Epidermal melanocyte (primary cell): ENCODE data around the gene XYLT1.

Experiments
- DNase-seq: peaks from one replicate; pipeline ENCODE4 v3.0.0; 2011; ENCODE audit warnings: low spot score; ENCODE audit not compliant: insufficient read length

The XYLT1 gene

DNA sequence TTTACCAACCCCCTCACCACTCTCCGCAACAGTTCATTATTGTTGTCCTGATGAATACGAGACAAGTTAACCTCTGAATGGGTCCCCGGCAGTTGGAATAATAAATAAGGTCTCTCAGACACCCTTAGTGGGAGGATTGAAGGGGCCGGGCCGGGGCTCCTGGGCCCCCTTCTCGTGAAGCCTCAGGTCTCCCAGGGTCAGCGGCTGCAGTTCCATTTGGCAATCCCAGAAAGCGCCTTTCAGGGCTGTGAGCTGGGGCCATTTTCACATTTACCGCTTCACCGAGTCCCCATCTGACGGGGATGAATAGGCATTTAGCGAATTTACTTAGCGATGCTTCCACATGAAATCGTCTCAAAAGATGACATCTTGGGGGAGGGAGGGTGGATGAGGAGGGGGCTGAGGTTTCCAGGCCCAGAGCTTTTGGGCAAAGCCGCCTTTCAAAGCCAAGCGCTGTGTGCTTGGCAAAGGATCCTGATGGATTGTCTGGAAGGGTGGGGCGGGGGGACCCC is 309.8 kb downstream of the XYLT1 start:
- DNase-seq: no peak

GRCh38 chr16:17160285-17160853 is 310.4 kb downstream of the XYLT1 start:
- no peak for DNase-seq

DNA sequence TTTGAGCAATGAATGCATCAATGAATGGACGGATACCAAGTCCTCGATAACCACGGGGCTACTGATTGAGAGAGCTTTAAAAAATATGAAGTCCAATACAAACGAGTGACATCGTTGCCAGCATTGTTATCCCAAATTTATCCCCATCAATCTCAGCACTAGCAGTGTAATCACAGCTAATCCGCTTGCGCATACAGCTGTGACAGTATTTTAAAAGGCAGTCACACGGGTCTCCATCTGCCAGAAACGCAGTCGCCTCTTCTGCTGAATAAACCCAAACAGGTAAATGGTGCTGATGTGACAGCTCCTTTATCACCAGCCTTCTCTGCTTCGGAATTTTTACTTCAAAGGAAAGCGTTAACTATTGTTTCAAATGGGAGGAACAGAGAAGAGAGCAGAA is 311.1 kb downstream of the XYLT1 start:
- no peak for DNase-seq

- no peak for DNase-seq
Measured at GRCh38 chr16:17155936-17156335, 314.8 kb downstream of the XYLT1 start.

DNA sequence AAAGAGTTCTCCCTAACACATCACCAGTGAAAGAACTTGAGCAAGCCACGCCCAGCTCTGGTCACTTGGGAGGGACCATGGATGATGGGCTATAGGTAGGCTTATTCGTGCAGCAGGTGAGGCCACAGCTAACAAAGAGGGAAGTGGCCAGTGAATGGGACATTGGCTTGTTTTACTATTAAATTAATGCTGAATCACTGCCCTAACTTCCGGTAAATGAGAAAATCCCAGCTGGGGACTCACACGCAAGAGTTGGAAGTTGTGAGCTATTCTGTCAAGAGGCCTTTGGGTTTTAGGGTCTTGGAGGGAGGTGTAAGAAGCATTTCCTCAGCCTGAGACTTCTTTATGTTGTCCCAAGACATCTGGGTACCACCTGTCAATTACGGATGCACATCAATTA is 315.3 kb downstream of the XYLT1 start:
- DNase-seq: no peak

- DNase-seq: no peak
Measured at GRCh38 chr16:17154981-17155380, 315.8 kb downstream of the XYLT1 start.

DNA sequence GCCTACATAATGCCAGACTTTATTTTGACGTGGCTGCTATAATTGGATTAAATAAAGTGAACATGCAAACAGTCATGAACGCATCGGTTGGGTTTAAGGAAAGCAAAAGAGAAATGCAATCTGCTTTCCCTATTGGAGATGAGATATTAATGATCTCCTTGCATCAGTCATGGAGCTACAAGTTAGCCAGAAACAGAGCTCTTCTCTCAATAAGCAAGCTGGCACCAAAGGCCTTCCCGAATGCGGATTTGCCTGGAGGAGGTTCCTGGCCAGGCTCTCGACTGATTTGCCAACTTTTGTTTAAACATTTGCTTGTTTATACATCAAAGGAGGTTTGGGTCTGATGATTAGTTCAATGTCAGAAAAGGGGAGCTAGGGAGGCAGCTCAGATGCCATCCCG is 318.4 kb downstream of the XYLT1 start:
- DNase-seq: no peak

- DNase-seq: no peak
Measured at GRCh38 chr16:17151335-17151734, 319.4 kb downstream of the XYLT1 start.

DNA sequence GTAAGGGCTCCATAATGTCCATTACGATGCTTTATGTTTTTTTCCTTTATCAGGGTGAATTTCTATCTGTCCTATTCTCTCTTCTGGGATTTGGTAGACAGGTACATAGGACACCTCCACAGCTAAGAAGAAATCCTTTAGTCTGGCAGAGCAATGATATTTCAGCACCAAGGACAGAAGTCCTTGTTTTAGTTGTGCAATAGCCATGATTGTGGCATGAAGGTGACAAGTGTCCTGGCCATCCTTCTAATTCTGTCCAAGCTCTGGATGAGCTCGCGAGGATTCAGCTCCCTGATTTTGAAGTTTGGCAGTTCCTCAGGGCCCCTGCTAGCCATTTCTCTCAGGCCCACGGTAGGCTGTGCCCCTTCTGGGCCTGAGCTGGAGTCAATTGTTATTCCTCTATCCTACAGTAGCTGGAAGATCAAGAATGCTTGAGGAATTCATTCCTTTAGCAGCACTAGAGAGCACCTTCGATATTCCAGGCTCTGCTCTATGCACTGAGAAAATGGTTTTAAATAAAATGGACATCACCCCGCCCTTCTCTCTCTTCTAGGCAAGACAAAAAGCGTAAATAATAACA is 320.8 kb downstream of the XYLT1 start:
- no peak for DNase-seq

DNA sequence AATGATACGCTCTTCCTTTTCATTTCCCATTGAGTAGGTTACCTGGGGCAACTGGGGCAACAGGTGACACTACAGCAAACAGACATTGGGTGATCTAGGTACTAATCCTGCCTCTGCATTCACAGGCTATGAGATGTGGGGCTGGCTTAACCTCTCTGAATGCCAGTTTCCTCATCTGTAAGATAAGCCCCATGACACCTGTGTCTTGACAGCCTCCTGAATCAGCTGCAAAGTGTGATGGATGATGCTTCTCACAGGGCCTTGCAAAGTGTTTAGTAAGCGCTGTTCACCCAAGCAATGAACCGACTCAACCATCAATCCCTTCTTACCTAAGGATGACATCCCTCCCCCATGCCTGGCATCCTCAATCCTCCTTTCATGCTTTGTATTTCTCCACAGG is 322.8 kb downstream of the XYLT1 start:
- DNase-seq: no peak

GRCh38 chr16:17145029-17145428 is 325.7 kb downstream of the XYLT1 start:
- DNase-seq: no peak

- no peak for DNase-seq
Measured at GRCh38 chr16:17144431-17144830, 326.3 kb downstream of the XYLT1 start.

- DNase-seq: no peak
Measured at GRCh38 chr16:17143546-17144419, 327.0 kb downstream of the XYLT1 start.

GRCh38 chr16:17138801-17139200 is 332.0 kb downstream of the XYLT1 start:
- no peak for DNase-seq

DNA sequence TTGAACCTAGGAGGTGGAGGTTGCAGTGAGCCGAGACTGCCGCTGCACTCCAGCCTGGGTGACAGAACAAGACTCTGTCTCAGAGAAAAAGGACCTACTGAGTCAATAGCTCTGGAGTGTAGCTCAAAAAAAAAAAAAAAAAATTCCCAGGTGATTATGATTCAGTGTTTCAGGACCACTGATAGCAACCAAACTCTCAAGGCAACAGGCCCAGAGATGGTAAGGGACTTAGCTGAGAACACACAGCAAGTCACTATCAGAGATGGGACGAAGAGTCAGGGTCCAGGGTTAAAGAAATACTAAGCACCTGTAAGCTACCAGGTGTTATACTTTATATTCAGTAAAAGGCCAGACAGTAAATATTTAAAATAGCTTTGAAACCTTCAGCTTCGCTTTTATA is 335.3 kb downstream of the XYLT1 start:
- DNase-seq: no peak

- no peak for DNase-seq
Measured at GRCh38 chr16:17134586-17134985, 336.2 kb downstream of the XYLT1 start.

DNA sequence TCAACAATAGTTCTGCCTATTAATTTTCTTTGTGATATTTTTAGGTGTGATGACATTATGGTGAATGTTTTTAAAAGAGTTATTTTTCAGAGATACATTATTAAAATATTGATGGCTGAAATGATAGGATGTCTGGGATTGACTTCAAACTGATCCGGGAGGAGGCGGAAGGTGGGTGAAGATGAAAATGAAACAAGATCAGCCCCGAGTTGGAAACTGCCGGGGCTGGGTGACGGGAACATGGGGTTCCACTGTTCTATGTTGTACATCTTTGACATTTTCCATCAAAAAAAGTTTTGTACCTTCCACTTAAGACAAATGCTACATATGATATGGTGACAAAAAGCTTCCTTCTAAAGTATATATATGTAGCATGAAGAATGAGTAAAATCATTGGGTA is 336.9 kb downstream of the XYLT1 start:
- no peak for DNase-seq

DNA sequence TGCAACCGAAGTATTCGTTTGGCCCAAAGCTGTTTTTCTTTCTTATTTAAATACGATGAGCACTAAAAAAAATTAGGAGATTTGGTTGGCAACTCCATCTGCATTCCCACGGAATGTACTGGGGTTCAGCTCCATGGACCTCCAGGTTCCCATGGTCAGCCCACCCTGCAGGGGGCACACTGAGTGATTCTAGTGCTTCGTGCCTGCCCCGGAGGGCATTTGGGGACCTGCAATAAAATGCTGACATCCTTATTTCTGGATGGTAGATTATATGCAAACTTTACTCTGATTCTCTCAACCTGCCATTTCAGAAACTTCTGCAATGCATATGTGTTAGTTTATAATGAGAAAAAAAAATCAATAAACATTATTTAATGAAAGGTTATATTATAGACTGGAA is 339.4 kb downstream of the XYLT1 start:
- DNase-seq: no peak

DNA sequence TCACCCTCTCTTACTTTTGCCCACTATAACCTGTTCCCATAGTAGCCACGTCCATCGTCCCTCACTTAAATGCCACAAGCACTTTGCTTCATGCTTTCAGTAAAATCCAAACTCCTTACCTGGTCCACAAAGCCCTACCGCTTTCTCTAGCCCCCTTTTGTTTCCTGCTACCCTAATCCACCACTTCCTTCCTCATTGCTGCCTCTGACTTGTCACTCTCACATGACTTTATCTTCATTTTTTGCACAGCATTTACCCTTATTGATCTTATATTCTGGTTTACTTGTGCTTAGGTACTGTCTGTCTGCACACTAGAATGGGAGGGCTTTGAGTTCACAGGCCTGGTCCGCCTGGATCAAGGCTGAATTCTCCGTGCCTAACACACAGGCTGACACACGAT is 340.0 kb downstream of the XYLT1 start:
- no peak for DNase-seq

DNA sequence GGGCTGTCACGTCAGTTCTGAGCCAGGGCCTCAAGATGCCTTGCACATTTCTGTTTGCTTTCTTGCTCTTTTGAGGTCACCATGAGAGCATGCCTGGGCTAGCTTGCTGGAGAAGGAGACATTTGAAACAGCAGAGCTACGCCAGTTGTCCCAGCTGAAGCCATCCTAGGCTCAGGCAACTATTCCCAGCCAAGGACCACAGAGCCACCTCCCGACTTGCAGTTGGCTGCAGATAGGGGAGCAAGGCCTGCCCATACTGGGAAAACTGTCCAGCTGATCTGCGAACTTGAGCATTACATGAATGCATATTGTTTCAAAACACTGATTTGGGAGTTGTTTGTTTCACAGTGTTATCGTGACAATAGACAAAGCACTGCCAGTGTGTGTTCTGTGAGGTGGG is 340.8 kb downstream of the XYLT1 start:
- no peak for DNase-seq

DNA sequence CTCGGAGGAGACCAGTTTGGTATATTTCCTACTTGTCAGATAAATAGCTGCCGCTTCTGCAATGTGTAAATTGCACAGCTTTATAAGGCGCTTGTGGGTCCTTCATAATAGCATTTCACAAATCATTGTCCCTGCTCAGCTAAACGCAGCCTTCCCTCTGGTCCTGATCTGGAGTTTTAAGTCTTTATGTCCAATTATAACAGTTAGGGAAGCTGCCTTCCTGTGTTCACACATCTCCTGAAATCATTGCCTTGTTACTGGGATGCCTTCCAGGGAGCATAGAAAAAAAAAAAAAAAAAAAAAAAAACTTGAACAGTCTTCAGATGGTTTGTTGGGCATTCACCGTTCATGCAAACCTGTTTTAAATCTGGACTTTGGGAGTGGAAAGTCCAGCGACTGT is 342.0 kb downstream of the XYLT1 start:
- no peak for DNase-seq

GRCh38 chr16:17126156-17126555 is 344.6 kb downstream of the XYLT1 start:
- no peak for DNase-seq

- no peak for DNase-seq
Measured at GRCh38 chr16:17125671-17126070, 345.1 kb downstream of the XYLT1 start.
